Lower lobe of right lung (tissue), 2 donors: ENCODE data around the gene SHFL. TPM values are rescaled to one million over a fixed set of nuclear protein-coding genes. Genes with fewer than 3 reads are reported as not detected.
A peak's percentile ranks its signal among the peaks of the same experiment; 100 is the strongest.

Source experiments
- ATAC-seq, 2 donors: fragments of 200-7000 bp; cut with Tn5 transposase; one replicate each; pipeline ENCODE4 v1.9.1; 2020 to 2022; ENCODE audit warnings: mild to moderate bottlenecking in 2 of 2, moderate library complexity in 2 of 2
- DNase-seq: peaks from one replicate; pipeline ENCODE4 v3.0.0-alpha.2; 2020
- H3K27ac ChIP-seq: fragments of 200-600 bp; one replicate; pipeline ENCODE4 v1.8.0; 2022
- H3K27me3 ChIP-seq: fragments of 200-600 bp; one replicate; pipeline ENCODE4 v1.8.0; 2022; ENCODE audit warnings: low read depth
- H3K36me3 ChIP-seq: fragments of 200-600 bp; one replicate; pipeline ENCODE4 v1.8.0; 2022; ENCODE audit warnings: mild to moderate bottlenecking
- H3K4me1 ChIP-seq: fragments of 200-600 bp; one replicate; pipeline ENCODE4 v1.8.0; 2022
- H3K4me3 ChIP-seq: fragments of 200-600 bp; one replicate; pipeline ENCODE4 v1.8.0; 2022; ENCODE audit warnings: mild to moderate bottlenecking
- H3K9me3 ChIP-seq: fragments of 200-600 bp; one replicate; pipeline ENCODE4 v1.8.0; 2022
- CTCF ChIP-seq: fragments of 200-600 bp; IDR thresholded peaks from one replicate; pipeline ENCODE4 v1.8.0; 2022; ENCODE audit warnings: antibody characterized with exemption, mild to moderate bottlenecking
- intact Hi-C: fragments of 100-400 bp; cut with DNase I; formaldehyde crosslinking; loops from one replicate; pipeline ENCODE4 v1.11.0; 2022
- total RNA-seq: library from RNA; stranded (reverse); fragmentation: NEBNext Ultra II Directional; extraction: Animal tissue kit (Norgen Biotek cat#: 25700); gene quantifications from one replicate; pipeline ENCODE4 v1.2.1, GENCODE V29; 2021
- donor health status: DM: no; HTN: yes; CAD: no; lungs with severe emphysema.

Gene SHFL
- total RNA-seq, 1 donor from 2014 or later: 43.4 TPM

- DNase-seq (no peak), ATAC-seq (peak; percentile 34 to 78)
- no peaks in the 10 kb centered on the region for H3K9me3 ChIP-seq
- peaks cover 25% of the 10 kb centered on the region for H3K36me3 ChIP-seq
- H3K27ac ChIP-seq: peak overlapping the region; percentile 64
- H3K27me3 ChIP-seq: no peaks in the 10 kb centered on the region
- intact Hi-C loops: no loop called here
- TF ChIP-seq CTCF: no peak
- H3K4me3 ChIP-seq: no peak overlapping the region
- peaks cover 4% of the 10 kb centered on the region for H3K4me1 ChIP-seq
These were observed 40.1 kb downstream of the SHFL start for GRCh38 chr19:10126213-10126639.

GRCh38 chr19:10132905-10133304, 46.8 kb downstream of the SHFL start:
- peaks cover 77% of the 10 kb centered on the region for H3K36me3 ChIP-seq
- intact Hi-C loops: no loop called here
- H3K4me3 ChIP-seq: no peak overlapping the region

GRCh38 chr19:10133596-10133995, 47.5 kb downstream of the SHFL start:
- no peaks in the 10 kb centered on the region for H3K4me1 ChIP-seq
- TF ChIP-seq CTCF: no peak
- intact Hi-C loops: no loop called here
- H3K9me3 ChIP-seq: no peaks in the 10 kb centered on the region
- peaks cover 83% of the 10 kb centered on the region for H3K36me3 ChIP-seq
- H3K4me3 ChIP-seq: no peak overlapping the region
- no peak for ATAC-seq
- no peak for DNase-seq
- no peak overlapping the region for H3K27ac ChIP-seq
- H3K27me3 ChIP-seq: no peaks in the 10 kb centered on the region

More at GRCh38 chr19:10132905-10133304, 46.8 kb downstream of the SHFL start:
- DNase-seq (no peak), ATAC-seq (no peak)
- TF ChIP-seq CTCF: no peak
- Histone ChIP-seq H3K4me1 (no peaks in the 10 kb centered on the region), H3K27me3 (no peaks in the 10 kb centered on the region), H3K9me3 (no peaks in the 10 kb centered on the region), H3K27ac (no peak overlapping the region)

GRCh38 chr19:10134040-10134439, 47.9 kb downstream of the SHFL start:
- no peak overlapping the region for H3K27ac ChIP-seq
- H3K4me1 ChIP-seq: no peaks in the 10 kb centered on the region
- H3K9me3 ChIP-seq: no peaks in the 10 kb centered on the region
- TF ChIP-seq CTCF: no peak
- H3K4me3 ChIP-seq: no peak overlapping the region
- ATAC-seq (no peak), DNase-seq (no peak)
- intact Hi-C loops: no loop called here
- no peaks in the 10 kb centered on the region for H3K27me3 ChIP-seq
- peaks cover 84% of the 10 kb centered on the region for H3K36me3 ChIP-seq

- H3K9me3 ChIP-seq: no peaks in the 10 kb centered on the region
- H3K27ac ChIP-seq: peak overlapping the region; percentile 68
- peak; percentile 81 to 91 for ATAC-seq
- TF ChIP-seq CTCF: no peak
- peak; percentile 82 for DNase-seq
- H3K4me3 ChIP-seq: peak overlapping the region; percentile 46
- H3K36me3 ChIP-seq: peaks cover 85% of the 10 kb centered on the region
- intact Hi-C loops: no loop called here
- H3K4me1 ChIP-seq: no peaks in the 10 kb centered on the region
- H3K27me3 ChIP-seq: no peaks in the 10 kb centered on the region
These were observed 49.6 kb downstream of the SHFL start for GRCh38 chr19:10135551-10136334.
